GM10248 (cell line): ENCODE results near the gene CD300H.

Experiments used
- CTCF ChIA-PET: fragments of 300-600 bp; sonication (Branson Sonifier 250); formaldehyde crosslinking; extraction: SDS; loops from one replicate; lab custom pipeline; 2021; ENCODE audit warnings: antibody characterized with exemption; lab: Yijun Ruan, JAX
- POLR2A ChIA-PET: fragments of 350-650 bp; sonication (Branson Sonifier 250); formaldehyde crosslinking; extraction: SDS; loops from one replicate; lab custom pipeline; 2020; ENCODE audit warnings: antibody characterized with exemption; lab: Yijun Ruan, JAX
- DNase-seq: peaks from one replicate; pipeline ENCODE4 v3.0.0; 2012; ENCODE audit errors: extremely low spot score
- TF ChIP-seq, protein P1 (sequence below): IDR thresholded peaks from 2 replicates; pipeline ENCODE4 v1.5.1; 2012; ENCODE audit warnings: mild to moderate bottlenecking, low read depth; ENCODE audit errors: extremely low read depth, missing control alignments, control extremely low read depth

The CD300H gene

DNA sequence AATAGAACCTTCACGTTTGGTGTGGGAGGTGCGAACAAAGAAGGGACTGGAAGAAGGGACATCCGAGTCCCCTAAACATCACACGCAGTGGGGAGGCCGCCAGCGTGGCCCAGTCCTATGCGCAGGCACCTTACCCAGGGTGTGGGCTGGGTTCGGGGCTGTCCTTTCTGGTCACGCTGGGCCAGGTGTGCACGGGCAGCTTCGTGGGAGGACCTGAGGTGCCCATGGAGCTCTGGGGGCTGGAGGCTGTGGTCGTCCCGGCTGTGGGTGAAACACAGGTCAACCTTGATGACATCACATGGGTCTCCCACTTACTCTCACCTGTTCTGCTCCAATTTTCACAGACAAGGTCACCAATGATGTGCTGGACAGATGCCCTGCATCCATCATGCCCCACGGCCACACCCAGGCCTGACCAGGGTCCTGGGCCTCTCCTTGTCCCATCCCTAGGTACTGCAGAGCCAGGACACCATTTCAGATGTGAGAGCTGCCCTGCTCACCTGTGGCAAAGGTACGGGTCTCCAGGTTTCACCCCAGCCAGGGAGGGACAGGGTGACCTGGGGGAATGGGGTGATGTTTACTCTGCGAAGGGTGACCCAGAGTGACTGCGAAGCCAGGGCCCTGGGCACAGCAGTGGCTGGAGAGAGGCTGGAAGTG lies 24.5 kb downstream of the CD300H start:
- CTCF ChIA-PET = interaction anchor here (1.1 kb wide), 1 partner anchor 115 kb away, joined by 3 read pairs; no protein-coding TSS in a partner anchor
- TF ChIP-seq, protein P1, sequence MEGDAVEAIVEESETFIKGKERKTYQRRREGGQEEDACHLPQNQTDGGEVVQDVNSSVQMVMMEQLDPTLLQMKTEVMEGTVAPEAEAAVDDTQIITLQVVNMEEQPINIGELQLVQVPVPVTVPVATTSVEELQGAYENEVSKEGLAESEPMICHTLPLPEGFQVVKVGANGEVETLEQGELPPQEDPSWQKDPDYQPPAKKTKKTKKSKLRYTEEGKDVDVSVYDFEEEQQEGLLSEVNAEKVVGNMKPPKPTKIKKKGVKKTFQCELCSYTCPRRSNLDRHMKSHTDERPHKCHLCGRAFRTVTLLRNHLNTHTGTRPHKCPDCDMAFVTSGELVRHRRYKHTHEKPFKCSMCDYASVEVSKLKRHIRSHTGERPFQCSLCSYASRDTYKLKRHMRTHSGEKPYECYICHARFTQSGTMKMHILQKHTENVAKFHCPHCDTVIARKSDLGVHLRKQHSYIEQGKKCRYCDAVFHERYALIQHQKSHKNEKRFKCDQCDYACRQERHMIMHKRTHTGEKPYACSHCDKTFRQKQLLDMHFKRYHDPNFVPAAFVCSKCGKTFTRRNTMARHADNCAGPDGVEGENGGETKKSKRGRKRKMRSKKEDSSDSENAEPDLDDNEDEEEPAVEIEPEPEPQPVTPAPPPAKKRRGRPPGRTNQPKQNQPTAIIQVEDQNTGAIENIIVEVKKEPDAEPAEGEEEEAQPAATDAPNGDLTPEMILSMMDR = no peak
- POLR2A ChIA-PET = no interaction called here
- DNase-seq = no peak

DNA sequence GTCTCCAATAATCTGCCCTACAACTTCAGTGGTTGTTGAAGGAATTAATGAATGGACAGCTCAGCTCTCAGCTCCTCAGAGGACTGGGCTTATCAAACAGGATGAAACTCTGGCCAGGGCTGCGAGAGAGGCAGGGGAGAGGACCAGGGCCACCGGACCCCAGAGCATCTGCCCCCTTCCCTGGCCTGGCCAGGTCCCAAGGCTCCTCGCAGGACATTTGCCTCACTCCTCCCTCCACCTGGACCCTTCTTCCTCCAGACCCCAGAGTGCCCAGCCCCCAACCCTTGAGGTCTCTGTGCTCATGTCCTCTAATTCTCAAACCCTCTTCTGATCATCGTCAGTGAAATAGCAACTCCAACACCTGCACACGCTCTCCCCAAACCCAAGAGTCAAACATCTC lies 25.1 kb downstream of the CD300H start:
- TF ChIP-seq, protein P1 = no peak
- no peak for DNase-seq
- ChIA-PET CTCF (no interaction called here), POLR2A (no interaction called here)

DNA sequence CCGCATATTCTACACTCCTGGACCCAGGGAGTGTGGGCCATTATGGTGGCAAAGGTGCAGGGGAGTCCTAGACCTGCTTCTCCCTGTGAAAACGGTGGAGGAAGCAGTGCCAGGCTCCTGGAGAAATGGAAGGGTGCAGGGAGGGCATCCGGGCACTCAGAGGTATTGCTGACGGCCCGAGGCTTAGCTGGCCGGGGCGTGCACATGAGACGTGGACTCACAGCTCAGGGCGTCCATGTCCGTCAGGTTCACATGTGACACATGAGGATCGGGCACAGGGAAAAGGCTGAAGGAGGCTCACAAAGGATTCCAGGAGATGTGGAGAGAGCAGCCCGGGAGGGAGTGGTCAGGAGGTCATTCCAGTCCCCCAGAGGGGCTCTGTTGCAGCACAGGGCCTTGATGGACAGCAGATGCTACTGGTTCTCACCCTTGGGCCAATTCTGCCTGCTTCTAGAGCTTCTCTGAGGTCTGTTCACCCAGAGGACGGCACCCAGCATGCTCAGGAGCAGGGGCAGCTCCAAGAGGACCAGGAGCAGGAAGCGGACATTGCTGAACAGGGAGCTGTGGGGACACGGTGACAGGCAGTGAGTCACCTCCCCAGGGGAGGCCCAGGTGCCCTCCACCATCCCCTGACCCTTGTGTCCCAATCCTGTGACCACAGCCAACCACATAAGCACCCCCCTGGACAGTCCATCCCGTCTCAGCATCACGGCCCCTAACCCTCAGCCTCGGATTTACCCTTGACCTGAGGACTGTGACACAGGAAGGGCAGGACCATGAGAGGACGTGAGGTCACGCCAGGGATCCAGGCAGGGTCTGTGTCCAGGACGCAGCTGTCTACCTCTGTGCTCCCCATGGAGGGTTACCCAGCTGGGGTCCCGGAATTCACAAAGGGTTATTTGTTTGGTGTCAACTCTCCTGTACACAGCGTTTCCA lies 25.9 kb downstream of the CD300H start:
- TF ChIP-seq, protein P1 = no peak
- DNase-seq = no peak
- POLR2A ChIA-PET = no interaction called here
- CTCF ChIA-PET = no interaction called here

DNA sequence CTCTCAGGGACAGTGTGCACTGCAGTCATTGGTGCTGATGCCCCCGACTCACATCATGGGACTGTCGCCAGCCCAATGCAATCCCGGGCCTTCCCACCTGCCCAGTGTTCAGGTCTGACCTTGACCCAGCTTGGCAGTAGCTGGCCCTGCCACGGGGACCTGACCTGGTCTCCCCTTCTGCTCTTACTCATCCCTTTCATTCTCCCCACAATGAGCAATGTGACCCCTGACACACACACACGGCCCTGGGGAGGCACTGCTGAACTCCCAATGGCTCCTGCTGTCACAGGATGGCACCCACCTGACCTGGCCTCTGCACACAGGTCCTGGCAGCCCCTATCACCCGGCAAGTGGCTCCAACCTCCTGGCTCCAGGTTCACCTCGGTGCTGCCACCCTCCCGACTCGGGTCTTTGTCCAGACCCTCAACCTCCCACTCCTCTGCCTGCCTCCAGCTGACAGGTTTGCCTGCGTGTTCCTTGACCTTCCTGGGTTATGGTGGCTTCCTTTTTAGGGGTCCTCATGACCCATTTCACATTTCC lies 28.0 kb downstream of the CD300H start:
- TF ChIP-seq, protein P1 = no peak
- ChIA-PET CTCF (no interaction called here), POLR2A (no interaction called here)
- DNase-seq = no peak

DNA sequence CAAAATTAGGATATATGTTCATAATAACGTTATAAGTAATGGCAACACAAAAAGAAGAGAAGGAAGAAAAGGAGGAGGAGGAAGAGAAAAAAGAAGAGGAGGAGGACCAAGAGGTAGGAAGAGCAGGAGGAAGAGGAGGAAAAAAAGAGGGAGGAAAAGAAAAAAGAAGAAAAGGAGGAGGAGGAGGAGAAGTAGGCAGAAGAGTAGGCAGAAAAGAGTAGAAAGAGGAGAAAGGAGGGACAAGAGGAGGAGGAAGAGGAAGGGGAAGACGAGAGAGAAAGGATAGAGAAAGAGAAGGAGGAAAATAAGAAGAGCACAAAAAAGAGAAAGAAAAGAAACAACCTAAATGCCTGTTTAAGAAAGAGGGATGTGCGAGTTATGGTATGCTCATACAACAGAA lies 30.4 kb downstream of the CD300H start:
- TF ChIP-seq, protein P1 = no peak
- DNase-seq = no peak
- ChIA-PET CTCF (interaction anchor here (2.5 kb wide), 1 partner anchor 29 kb away, joined by 5 read pairs; no protein-coding TSS in a partner anchor), POLR2A (no interaction called here)

DNA sequence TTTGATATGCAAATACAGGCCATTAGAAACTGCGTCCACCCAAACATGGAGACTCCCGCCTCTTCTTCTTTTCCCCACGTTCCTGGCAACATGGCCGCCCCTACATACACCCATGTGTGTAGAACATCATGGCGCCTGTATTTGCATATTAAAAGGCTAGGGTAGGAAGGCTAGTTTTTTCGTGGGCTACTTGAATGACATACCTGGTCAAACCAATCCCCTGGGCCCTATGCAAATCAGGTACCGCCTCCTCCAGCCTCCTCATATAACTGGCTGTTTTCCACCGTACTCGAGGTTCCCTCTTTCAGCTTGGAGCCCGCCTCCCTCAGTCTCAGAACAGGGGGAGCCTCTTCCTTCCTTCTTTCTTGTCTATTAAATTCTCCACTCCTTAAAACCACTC lies 35.2 kb downstream of the CD300H start:
- ChIA-PET POLR2A (no interaction called here), CTCF (interaction anchor here (0.8 to 7.7 kb wide), 32 partner anchors 12 to 236 kb away, joined by 3 to 68 read pairs (median 3); partner anchors contain the start of genes CD300C and GPR142)
- peak; percentile 16 for DNase-seq
- TF ChIP-seq, protein P1 = no peak
